CD4-positive, CD25-positive, alpha-beta regulatory T cell (primary cell): ENCODE results near the gene BRF1. TPM values are rescaled to one million over a fixed set of nuclear protein-coding genes. Genes with fewer than 3 reads are reported as not detected.

Source experiments
- ATAC-seq, 2 donors: fragments of 150-1000 bp; cut with Tn5 transposase; one replicate each; pipeline ENCODE4 v1.10.0; 2021; ENCODE audit warnings: low read depth in 2 of 2, moderate number of reproducible peaks in 2 of 2, moderate library complexity in 1 of 2
- DNase-seq, 3 donors: peaks; one replicate each; pipeline versions ENCODE4 v3.0.0 to v3.0.0-alpha.2; 2012 to 2022; ENCODE audit warnings: mixed read lengths in 1 of 3
- H3K27ac ChIP-seq: one replicate; pipeline ENCODE4 v1.7.0; 2013; ENCODE audit warnings: mild to moderate bottlenecking, low read length; ENCODE audit not compliant: insufficient read depth, poor library complexity, severe bottlenecking
- H3K27me3 ChIP-seq: one replicate; pipeline ENCODE4 v1.7.0; 2013; ENCODE audit warnings: low read length; ENCODE audit not compliant: control insufficient read depth, insufficient read depth
- H3K36me3 ChIP-seq: one replicate; pipeline ENCODE4 v1.7.0; 2013; ENCODE audit warnings: mild to moderate bottlenecking, low read length, moderate library complexity; ENCODE audit not compliant: control insufficient read depth, insufficient read depth
- H3K4me1 ChIP-seq: 2 replicates; pipeline ENCODE4 v1.7.0; 2013; ENCODE audit warnings: mild to moderate bottlenecking, low read length; ENCODE audit not compliant: insufficient read depth, control insufficient read depth, poor library complexity, severe bottlenecking
- H3K4me3 ChIP-seq: one replicate; pipeline ENCODE4 v1.7.0; 2013; ENCODE audit warnings: low read depth, mild to moderate bottlenecking, low read length, moderate library complexity
- H3K9me3 ChIP-seq, 2 experiments: 1 replicate in 1 of 2; 2 replicates in 1 of 2; pipeline ENCODE4 v1.7.0; 2013; ENCODE audit warnings: low read length in 2 of 2, mild to moderate bottlenecking in 1 of 2, moderate library complexity in 1 of 2; ENCODE audit not compliant: control insufficient read depth in 2 of 2
- H3K27ac Mint-ChIP-seq, 3 donors: one replicate each; pipeline ENCODE4 v1.8.0; 2020 to 2022; ENCODE audit warnings: mild to moderate bottlenecking in 3 of 3, mixed read lengths in 3 of 3, moderate library complexity in 2 of 3
- H3K27me3 Mint-ChIP-seq: one replicate; pipeline ENCODE4 v1.8.0; 2022; ENCODE audit warnings: mild to moderate bottlenecking, mixed read lengths
- H3K36me3 Mint-ChIP-seq: one replicate; pipeline ENCODE4 v1.8.0; 2020; ENCODE audit warnings: mixed read lengths
- H3K4me1 Mint-ChIP-seq, 4 donors: one replicate each; pipeline ENCODE4 v1.8.0; 2020 to 2022; ENCODE audit warnings: mixed read lengths in 4 of 4, mild to moderate bottlenecking in 1 of 4
- H3K4me3 Mint-ChIP-seq, 4 donors: one replicate each; pipeline ENCODE4 v1.8.0; 2020 to 2022; ENCODE audit warnings: mild to moderate bottlenecking in 4 of 4, mixed read lengths in 4 of 4, moderate library complexity in 3 of 4
- H3K9me3 Mint-ChIP-seq, 7 donors: one replicate each; pipeline ENCODE4 v1.8.0; 2020 to 2022; ENCODE audit warnings: mixed read lengths in 7 of 7, mild to moderate bottlenecking in 3 of 7, moderate library complexity in 2 of 7
- polyA plus RNA-seq, 4 donors: library from polyadenylated mRNA; unstranded; fragments of 300-500 nt; fragmentation: Illumina TruSeq; gene quantifications; one replicate each; pipeline ENCODE4 v1.2.3, GENCODE V29; 2021
- total RNA-seq: library from RNA; stranded (reverse); gene quantifications from one replicate; pipeline ENCODE4 v1.2.3, GENCODE V29; 2022

Gene BRF1
- total and polyA plus RNA-seq, 5 donors from 2014 or later = 5.6 to 58.9 (median 7.6) TPM

DNA sequence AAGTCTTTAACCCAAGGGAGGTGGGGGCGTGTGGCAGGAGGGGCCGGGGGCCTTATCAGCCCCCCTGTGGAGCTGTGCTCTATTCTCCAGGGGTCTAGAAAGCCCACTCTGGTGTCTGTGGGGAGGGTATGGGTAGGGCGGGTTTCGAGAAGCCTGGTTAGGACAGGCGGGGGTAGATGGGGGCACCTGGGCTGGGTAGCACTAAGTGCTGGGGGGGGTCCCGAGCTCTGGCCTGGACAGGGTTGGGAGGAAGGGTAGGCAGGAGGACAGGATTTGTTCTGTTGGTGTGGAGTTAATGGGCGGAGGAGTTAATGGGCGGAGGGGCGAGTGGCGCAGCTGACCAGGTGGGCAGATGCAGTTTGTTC, 15.8 kb upstream of the BRF1 start:
- DNase-seq (no peak), ATAC-seq (no peak)
- peaks cover 23% of the 10 kb centered on the region for H3K4me1 ChIP-seq
- Mint-ChIP-seq H3K27ac (peak overlapping the region in 1 of 3 donors; percentile 65), H3K36me3 (peaks cover 4% of the 10 kb centered on the region), H3K9me3 (no peaks in the 10 kb centered on the region), H3K4me3 (peak overlapping the region; percentile 86 to 97 (median 94)), H3K4me1 (peaks cover 0 to 35% (median 14%) of the 10 kb centered on the region in 4 donors), H3K27me3 (no peaks in the 10 kb centered on the region)
- no peak overlapping the region for H3K27ac ChIP-seq
- H3K27me3 ChIP-seq = no peaks in the 10 kb centered on the region
- H3K36me3 ChIP-seq = no peaks in the 10 kb centered on the region
- no peaks in the 10 kb centered on the region for H3K9me3 ChIP-seq
- H3K4me3 ChIP-seq = no peak overlapping the region

- Mint-ChIP-seq H3K27ac (peak overlapping the region in 2 of 3 donors; percentile 44 to 91), H3K4me1 (peaks cover 0 to 35% (median 13%) of the 10 kb centered on the region in 4 donors), H3K4me3 (peak overlapping the region; percentile 86 to 97 (median 94)), H3K9me3 (no peaks in the 10 kb centered on the region), H3K27me3 (no peaks in the 10 kb centered on the region), H3K36me3 (peaks cover 1% of the 10 kb centered on the region)
- Histone ChIP-seq H3K4me3 (peak overlapping the region; percentile 55), H3K36me3 (no peaks in the 10 kb centered on the region), H3K4me1 (peaks cover 23% of the 10 kb centered on the region), H3K9me3 (no peaks in the 10 kb centered on the region), H3K27ac (no peak overlapping the region), H3K27me3 (no peaks in the 10 kb centered on the region)
- ATAC-seq = no peak
- no peak for DNase-seq
These were observed 15.3 kb upstream of the BRF1 start for GRCh38 chr14:105315941-105316576.

DNA sequence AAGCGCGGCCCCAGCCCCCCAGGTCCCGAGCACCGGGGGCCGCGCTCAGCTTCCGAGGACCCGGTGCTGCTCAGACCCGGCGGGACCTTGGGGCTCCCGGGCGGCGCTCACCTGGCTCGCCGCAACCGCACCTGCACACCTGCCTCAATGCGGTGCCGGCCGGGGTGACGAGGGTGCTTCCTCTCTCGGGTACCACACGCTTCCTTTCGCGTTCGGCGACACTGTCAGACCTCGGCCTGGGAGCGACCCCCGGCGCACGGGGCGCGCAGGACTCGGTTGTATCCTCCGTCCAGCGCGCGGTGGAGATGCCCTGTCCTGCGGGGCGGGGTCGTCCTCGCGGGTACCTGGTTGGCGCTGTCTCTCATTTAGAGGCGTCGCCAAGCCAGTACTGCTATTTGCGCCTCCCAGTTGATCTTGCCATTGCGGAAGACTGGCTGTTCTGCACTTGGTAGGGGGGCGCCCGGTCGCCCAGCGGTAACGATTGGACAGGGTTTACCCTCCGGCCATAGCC, 14.5 kb upstream of the BRF1 start:
- Mint-ChIP-seq H3K27me3 (no peaks in the 10 kb centered on the region), H3K4me3 (peak overlapping the region; percentile 86 to 97 (median 94)), H3K4me1 (peaks cover 0 to 30% (median 13%) of the 10 kb centered on the region in 4 donors), H3K27ac (peak overlapping the region in 2 of 3 donors; percentile 44 to 91), H3K36me3 (no peaks in the 10 kb centered on the region), H3K9me3 (no peaks in the 10 kb centered on the region)
- ATAC-seq = peak; percentile 21 to 40
- no peaks in the 10 kb centered on the region for H3K9me3 ChIP-seq
- DNase-seq = peak; percentile 51 to 70 (median 59)
- H3K4me3 ChIP-seq = peak overlapping the region; percentile 55
- no peaks in the 10 kb centered on the region for H3K36me3 ChIP-seq
- H3K27ac ChIP-seq = peak overlapping the region; percentile 49
- no peaks in the 10 kb centered on the region for H3K27me3 ChIP-seq
- H3K4me1 ChIP-seq = peaks cover 23% of the 10 kb centered on the region

DNA sequence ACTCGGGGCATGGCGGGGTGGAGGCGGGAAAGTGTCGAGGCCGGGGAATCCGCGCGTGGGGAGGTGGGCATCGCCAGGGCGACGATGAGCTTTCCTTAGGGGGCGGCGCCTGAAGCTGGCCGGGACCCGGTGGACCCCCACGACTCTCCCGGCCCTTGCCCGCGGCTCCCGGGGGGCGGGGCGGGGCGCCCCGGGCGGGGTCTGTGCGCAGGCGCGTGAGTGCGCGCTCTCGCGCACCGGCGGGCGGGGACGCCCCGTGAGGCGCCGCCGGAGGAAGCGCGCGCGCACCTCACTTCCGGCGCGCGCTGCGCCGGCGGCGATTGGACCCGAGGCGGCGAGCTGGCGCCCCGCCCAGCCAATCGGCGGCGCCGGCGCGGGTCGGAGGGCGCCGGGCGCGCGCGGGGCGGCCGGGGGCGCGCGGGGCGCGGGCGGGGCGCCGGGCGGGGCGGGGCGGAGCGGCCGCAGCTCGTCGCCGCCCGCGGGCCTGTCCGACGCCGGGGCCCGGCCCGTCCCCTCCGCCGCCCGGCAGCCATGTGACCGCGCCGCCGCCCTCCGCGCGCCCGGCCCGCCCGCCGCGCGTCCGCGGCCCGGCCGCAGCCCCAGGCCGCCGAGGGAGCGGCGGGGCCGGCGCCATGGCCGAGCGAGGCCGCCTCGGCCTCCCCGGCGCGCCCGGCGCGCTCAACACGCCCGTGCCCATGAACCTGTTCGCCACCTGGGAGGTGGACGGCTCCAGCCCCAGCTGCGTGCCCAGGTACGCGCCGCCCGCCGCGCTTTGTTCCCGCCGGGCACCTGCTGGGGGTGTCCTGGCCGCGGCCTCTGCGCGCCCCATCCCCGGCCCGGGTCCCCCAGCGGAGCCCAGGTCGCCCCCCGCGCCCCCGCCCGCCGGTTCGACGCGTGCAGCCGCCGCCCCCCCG, 13.7 kb upstream of the BRF1 start, which contains the start of gene PACS2:
TSS of gene PACS2 (plus strand) at position 462 of the 914 bp plus-strand sequence. CDS start at position 633, 171 bp downstream.
- Histone ChIP-seq H3K27me3 (no peaks in the 10 kb centered on the region), H3K4me1 (peaks cover 23% of the 10 kb centered on the region), H3K4me3 (peak within 1 kb of the TSS; percentile 55), H3K27ac (peak within 1 kb of the TSS; percentile 76), H3K9me3 (no peaks in the 10 kb centered on the region), H3K36me3 (no peaks in the 10 kb centered on the region)
- no peaks in the 10 kb centered on the region for H3K9me3 Mint-ChIP-seq
- no peaks in the 10 kb centered on the region for H3K36me3 Mint-ChIP-seq
- peak within 1 kb of the TSS; percentile 88 to 97 (median 94) for H3K4me3 Mint-ChIP-seq
- DNase-seq = peak; percentile 73 to 90 (median 83)
- peak within 1 kb of the TSS; percentile 83 to 91 (median 86) for H3K27ac Mint-ChIP-seq
- H3K4me1 Mint-ChIP-seq = peaks cover 0 to 30% (median 12%) of the 10 kb centered on the region in 4 donors
- H3K27me3 Mint-ChIP-seq = no peaks in the 10 kb centered on the region
- peak; percentile 76 to 79 for ATAC-seq

- no peaks in the 10 kb centered on the region for H3K27me3 ChIP-seq
- Mint-ChIP-seq H3K27me3 (no peaks in the 10 kb centered on the region), H3K4me3 (peak overlapping the region; percentile 14 to 91 (median 87)), H3K27ac (peak overlapping the region; percentile 83 to 87 (median 86)), H3K36me3 (no peaks in the 10 kb centered on the region), H3K4me1 (peaks cover 0 to 27% (median 10%) of the 10 kb centered on the region in 4 donors), H3K9me3 (no peaks in the 10 kb centered on the region)
- DNase-seq (peak in 1 of 3 donors; percentile 43), ATAC-seq (peak in 1 of 2 donors; percentile 7)
- no peak overlapping the region for H3K4me3 ChIP-seq
- no peaks in the 10 kb centered on the region for H3K9me3 ChIP-seq
- H3K27ac ChIP-seq = peak overlapping the region; percentile 76
- H3K36me3 ChIP-seq = no peaks in the 10 kb centered on the region
- H3K4me1 ChIP-seq = peaks cover 23% of the 10 kb centered on the region
These were observed 12.8 kb upstream of the BRF1 start for GRCh38 chr14:105313381-105314286.

DNA sequence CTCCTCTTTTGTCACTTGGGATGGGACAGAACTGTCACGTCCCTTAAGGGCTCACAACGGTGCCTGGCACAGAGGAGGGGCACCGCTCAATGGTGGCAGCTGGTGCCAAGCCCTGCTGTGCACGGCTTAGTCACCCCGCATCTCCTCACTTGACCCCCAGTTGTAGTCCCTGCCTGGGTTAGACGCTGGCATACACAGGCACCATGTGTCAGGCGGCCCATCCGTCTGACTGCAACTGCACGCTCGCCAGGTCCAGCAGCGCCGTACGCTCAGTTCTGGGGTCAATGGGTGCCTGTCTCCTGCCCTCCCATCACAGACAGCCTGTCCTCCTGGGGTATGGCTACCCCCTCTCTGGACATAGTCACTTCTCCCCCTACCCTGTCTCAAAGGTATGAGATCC, 12.2 kb upstream of the BRF1 start:
- peak overlapping the region in 2 of 3 donors; percentile 83 to 87 for H3K27ac Mint-ChIP-seq
- no peaks in the 10 kb centered on the region for H3K27me3 Mint-ChIP-seq
- Histone ChIP-seq H3K9me3 (no peaks in the 10 kb centered on the region), H3K4me1 (peaks cover 23% of the 10 kb centered on the region), H3K27ac (no peak overlapping the region), H3K36me3 (no peaks in the 10 kb centered on the region), H3K27me3 (no peaks in the 10 kb centered on the region), H3K4me3 (no peak overlapping the region)
- DNase-seq (no peak), ATAC-seq (no peak)
- peak overlapping the region in 3 of 4 donors; percentile 86 to 91 (median 88) for H3K4me3 Mint-ChIP-seq
- no peaks in the 10 kb centered on the region for H3K36me3 Mint-ChIP-seq
- no peaks in the 10 kb centered on the region for H3K9me3 Mint-ChIP-seq
- peaks cover 0 to 26% (median 10%) of the 10 kb centered on the region in 4 donors for H3K4me1 Mint-ChIP-seq

DNA sequence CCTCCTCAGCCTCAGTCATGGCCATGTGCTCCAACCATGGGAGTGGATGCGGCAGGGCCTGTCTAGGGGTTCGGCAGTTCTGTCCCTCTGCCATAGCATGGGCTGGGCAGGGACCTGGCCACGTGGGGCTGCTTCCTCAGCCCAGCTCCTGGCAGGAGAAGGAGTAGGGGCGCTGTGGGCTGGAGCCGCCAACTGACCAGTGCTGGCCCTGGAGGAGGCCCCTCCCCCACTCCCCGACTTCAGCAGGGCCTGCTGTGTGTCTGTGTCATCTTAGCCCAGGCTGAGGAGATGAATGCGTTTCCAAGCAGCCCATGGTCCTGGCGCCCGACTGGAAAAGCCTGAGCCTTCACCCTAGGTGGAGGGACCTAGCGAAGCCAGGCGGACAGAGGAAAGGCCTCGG, 11.0 kb upstream of the BRF1 start:
- ATAC-seq (no peak), DNase-seq (no peak)
- Mint-ChIP-seq H3K27me3 (no peaks in the 10 kb centered on the region), H3K36me3 (peaks cover 5% of the 10 kb centered on the region), H3K4me1 (peaks cover 0 to 21% (median 7%) of the 10 kb centered on the region in 4 donors), H3K27ac (no peak overlapping the region), H3K9me3 (no peaks in the 10 kb centered on the region), H3K4me3 (peak overlapping the region in 1 of 4 donors; percentile 41)
- Histone ChIP-seq H3K4me3 (no peak overlapping the region), H3K27ac (no peak overlapping the region), H3K9me3 (no peaks in the 10 kb centered on the region), H3K36me3 (no peaks in the 10 kb centered on the region), H3K27me3 (no peaks in the 10 kb centered on the region), H3K4me1 (peaks cover 23% of the 10 kb centered on the region)
